Ovary (tissue), 9 donors: Measurements from ENCODE around the gene TST. TPM values are rescaled to one million over a fixed set of nuclear protein-coding genes. Genes with fewer than 3 reads are reported as not detected.

Experiments
- DNase-seq, 5 donors: peaks; one replicate each; pipeline ENCODE4 v3.0.0-alpha.2; 2019 to 2020
- H3K27ac ChIP-seq, 2 donors: fragments of 200-600 bp; one replicate each; pipeline versions ENCODE4 v1.5.1 to v1.8.0; 2019 to 2022
- H3K27me3 ChIP-seq: fragments of 200-600 bp; one replicate; pipeline ENCODE4 v1.8.0; 2022
- H3K36me3 ChIP-seq: fragments of 200-600 bp; sonication (generic); one replicate; pipeline ENCODE4 v1.5.1; 2019
- H3K4me1 ChIP-seq: one replicate; pipeline ENCODE4 v1.8.1; 2013; ENCODE audit warnings: mild to moderate bottlenecking, moderate library complexity; ENCODE audit not compliant: insufficient read depth
- H3K4me3 ChIP-seq: fragments of 200-600 bp; sonication (generic); one replicate; pipeline ENCODE4 v1.5.1; 2017
- H3K9me3 ChIP-seq, 2 donors: fragments of 200-600 bp in 1 of 2; sonication (generic) in 1 of 2; one replicate each; pipeline versions ENCODE4 v1.5.1 to v1.8.1; 2013 to 2019; ENCODE audit warnings: mild to moderate bottlenecking in 1 of 2, moderate library complexity in 1 of 2
- EP300 ChIP-seq: sonication (generic); formaldehyde crosslinking; IDR thresholded peaks from one replicate; pipeline ENCODE4 v1.6.1; 2017; ENCODE audit warnings: antibody characterized with exemption
- POLR2A ChIP-seq: fragments of 450-650 bp; IDR thresholded peaks from one replicate; pipeline ENCODE4 v1.6.1; 2017; ENCODE audit warnings: antibody characterized with exemption, mild to moderate bottlenecking, moderate library complexity
- WGBS, 3 donors: extraction: QIAGEN DNeasy Blood & Tissue Kit in 1 of 3; methylation state at CpG; one replicate each; pipeline versions ENCODE4 v1.1.5 to v1.1.7; 2013 to 2017; 5-methylcytosine and 5-hydroxymethylcytosine counted together
- intact Hi-C, 4 donors: fragments of 100-400 bp; cut with DNase I; formaldehyde crosslinking; loops; one replicate each; pipeline versions ENCODE4 v1.11.0 to v1.15.1; 2022 to 2023
- polyA plus RNA-seq, 2 donors: library from polyadenylated mRNA; stranded (reverse); fragments of 200-250 nt in 1 of 2; fragments of 350-450 nt in 1 of 2; fragmentation: Illumina TruSeq in 1 of 2; extraction: RNeasy Lipid Tissue Mini Kit (QIAGEN cat#74804) in 1 of 2; gene quantifications; one replicate each; pipeline ENCODE4 v1.2.3, GENCODE V29; 2013 to 2014
- total RNA-seq, 7 donors: library from RNA; depleted of rRNA in 2 of 7; stranded (reverse); fragments of >200 nt in 2 of 7; fragmentation: NEBNext Ultra II Directional in 3 of 7; extraction: Animal tissue kit (Norgen Biotek cat#: 25700) in 3 of 7; gene quantifications; one replicate each; pipeline versions ENCODE4 v1.1.0 to v1.2.4, GENCODE V29; 2016 to 2023
- TF ChIP-seq, protein P1 (sequence below), 3 donors: fragments of 450-650 bp in 2 of 3; fragments of 200-600 bp in 1 of 3; IDR thresholded peaks; one replicate each; pipeline versions ENCODE4 v1.5.1 to v1.8.0; 2016 to 2022; ENCODE audit warnings: antibody characterized with exemption in 3 of 3, mild to moderate bottlenecking in 1 of 3
- donor health status: DM: no; HTN: no; CAD: no; lungs with moderate emphysema.
- donor health status: DM: no; HTN: no; CAD: no.
- donor health status: Bipolar disorder and iron deficiency.
- donor health status: DM: yes; HTN: yes; CAD: no.
- donor health status: DM: no; HTN: no; CAD: no.
- donor health status: DM: yes; HTN: yes; CAD: no.

TST gene
- total and polyA plus RNA-seq, 9 donors = 6.4 to 59.9 (median 42.4) TPM

DNA sequence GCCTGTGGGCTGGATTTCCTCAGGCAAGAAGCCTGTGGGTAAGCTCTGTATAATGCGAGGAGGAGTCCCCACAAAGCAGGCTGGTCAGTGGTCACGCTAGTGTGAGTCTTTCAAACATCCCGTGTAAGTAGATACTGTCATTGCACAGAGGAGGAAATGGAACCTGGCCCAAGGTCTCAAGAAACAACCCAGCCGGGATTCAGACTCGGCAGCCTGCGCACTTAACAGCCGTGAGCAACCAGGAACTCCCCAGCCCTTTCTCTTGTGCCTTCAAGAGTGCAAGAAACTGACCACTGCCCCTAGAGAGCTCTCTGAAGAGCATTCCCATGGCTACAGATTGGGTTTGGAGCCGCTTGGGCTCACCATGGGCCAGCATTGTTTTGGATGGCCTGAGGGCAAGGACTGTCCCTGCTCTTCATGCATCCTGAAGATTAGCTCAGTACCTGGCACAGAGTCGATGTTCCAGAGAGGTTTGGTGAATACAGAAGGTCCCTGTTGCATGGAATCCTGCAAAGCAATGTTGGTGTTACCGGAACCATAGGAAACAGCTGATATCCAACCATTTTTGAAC lies 6.3 kb upstream of the TST start:
- WGBS, 3 donors = 45 to 80% (median 53%) methylated on average over 10 of the region's 10 CpGs
- Histone ChIP-seq H3K4me3 (no peak overlapping the region), H3K27me3 (no peaks in the 10 kb centered on the region), H3K9me3 (no peaks in the 10 kb centered on the region), H3K27ac (no peak overlapping the region), H3K4me1 (peaks cover 12% of the 10 kb centered on the region), H3K36me3 (no peaks in the 10 kb centered on the region)
- DNase-seq = no peak
- TF ChIP-seq POLR2A = no peak
- TF ChIP-seq, protein P1, sequence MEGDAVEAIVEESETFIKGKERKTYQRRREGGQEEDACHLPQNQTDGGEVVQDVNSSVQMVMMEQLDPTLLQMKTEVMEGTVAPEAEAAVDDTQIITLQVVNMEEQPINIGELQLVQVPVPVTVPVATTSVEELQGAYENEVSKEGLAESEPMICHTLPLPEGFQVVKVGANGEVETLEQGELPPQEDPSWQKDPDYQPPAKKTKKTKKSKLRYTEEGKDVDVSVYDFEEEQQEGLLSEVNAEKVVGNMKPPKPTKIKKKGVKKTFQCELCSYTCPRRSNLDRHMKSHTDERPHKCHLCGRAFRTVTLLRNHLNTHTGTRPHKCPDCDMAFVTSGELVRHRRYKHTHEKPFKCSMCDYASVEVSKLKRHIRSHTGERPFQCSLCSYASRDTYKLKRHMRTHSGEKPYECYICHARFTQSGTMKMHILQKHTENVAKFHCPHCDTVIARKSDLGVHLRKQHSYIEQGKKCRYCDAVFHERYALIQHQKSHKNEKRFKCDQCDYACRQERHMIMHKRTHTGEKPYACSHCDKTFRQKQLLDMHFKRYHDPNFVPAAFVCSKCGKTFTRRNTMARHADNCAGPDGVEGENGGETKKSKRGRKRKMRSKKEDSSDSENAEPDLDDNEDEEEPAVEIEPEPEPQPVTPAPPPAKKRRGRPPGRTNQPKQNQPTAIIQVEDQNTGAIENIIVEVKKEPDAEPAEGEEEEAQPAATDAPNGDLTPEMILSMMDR (IDR thresholded peaks at IDR 0.05) = no peak
- no peak for TF ChIP-seq EP300
- intact Hi-C loops = no loop called here

DNA sequence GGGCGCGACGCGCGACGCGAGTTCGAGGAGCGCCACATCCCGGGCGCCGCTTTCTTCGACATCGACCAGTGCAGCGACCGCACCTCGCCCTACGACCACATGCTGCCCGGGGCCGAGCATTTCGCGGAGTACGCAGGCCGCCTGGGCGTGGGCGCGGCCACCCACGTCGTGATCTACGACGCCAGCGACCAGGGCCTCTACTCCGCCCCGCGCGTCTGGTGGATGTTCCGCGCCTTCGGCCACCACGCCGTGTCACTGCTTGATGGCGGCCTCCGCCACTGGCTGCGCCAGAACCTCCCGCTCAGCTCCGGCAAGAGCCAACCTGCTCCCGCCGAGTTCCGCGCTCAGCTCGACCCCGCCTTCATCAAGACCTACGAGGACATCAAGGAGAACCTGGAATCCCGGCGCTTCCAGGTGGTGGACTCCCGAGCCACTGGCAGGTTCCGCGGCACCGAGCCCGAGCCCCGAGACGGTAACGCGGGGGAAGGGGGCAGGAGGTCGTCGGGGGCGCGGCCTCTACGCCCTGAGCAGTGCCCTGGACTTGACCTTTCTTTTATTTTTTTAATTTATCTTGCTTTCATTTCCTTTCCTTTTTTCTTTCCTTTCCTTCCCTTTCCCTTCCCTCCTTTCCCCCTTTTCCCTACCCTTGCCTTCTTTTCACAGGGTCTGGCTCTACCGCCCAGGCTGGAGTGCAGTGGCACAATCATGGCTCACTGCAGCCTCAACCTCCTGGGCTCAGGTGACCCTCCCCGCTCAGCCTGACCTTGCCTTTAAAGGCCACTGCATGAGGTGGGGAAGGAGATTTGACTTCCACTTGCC lies 5.3 kb upstream of the TST start:
- intact Hi-C loops = loop anchor here in 1 of 4 donors (5.0 kb wide), 1 partner anchor 173 kb away; no protein-coding TSS in a partner anchor
- WGBS, 3 donors = 90 to 92% (median 90%) methylated on average over 71 of the region's 71 CpGs
- no peak overlapping the region for H3K27ac ChIP-seq

DNA sequence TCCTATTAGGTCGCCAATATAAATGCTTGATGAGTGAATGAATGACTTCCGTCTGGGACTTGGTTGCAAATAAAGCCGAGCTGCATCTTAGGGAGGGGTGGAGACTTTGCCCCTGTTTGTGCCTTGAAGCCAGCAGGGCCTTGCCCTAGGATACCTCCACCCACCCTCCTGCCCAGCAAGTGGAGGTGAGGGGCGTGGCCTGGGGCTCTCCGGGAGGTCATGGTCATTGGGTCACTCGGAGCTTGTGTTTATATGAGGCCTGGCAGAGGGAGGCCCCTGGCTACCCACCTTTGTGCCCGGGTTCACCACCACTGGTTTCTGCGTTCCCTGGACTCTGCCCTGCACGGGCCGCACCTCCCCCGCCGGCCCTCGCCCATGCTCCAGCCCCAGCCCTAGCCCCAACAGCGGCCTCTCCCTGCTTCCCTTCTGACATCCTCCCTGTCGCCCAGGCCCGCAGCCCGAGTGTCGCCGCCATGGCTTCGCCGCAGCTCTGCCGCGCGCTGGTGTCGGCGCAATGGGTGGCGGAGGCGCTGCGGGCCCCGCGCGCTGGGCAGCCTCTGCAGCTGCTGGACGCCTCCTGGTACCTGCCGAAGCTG lies 4.6 kb upstream of the TST start:
- peaks cover 14% of the 10 kb centered on the region for H3K4me1 ChIP-seq
- intact Hi-C loops = loop anchor here in 1 of 4 donors (5.0 kb wide), 1 partner anchor 173 kb away; no protein-coding TSS in a partner anchor
- DNase-seq = no peak
- 89 to 93% (median 92%) methylated on average over 34 of the region's 34 CpGs for whole genome bisulfite sequencing, 3 donors
- H3K4me3 ChIP-seq = no peak overlapping the region
- no peaks in the 10 kb centered on the region for H3K36me3 ChIP-seq
- no peaks in the 10 kb centered on the region for H3K9me3 ChIP-seq
- H3K27ac ChIP-seq = no peak overlapping the region
- H3K27me3 ChIP-seq = no peaks in the 10 kb centered on the region
- TF ChIP-seq, protein P1 (IDR thresholded peaks at IDR 0.05) = no peak
- no peak for TF ChIP-seq EP300
- TF ChIP-seq POLR2A = no peak

More for the DNA sequence above, 5.3 kb upstream of the TST start:
- Histone ChIP-seq H3K36me3 (no peaks in the 10 kb centered on the region), H3K27me3 (no peaks in the 10 kb centered on the region), H3K9me3 (no peaks in the 10 kb centered on the region), H3K4me3 (no peak overlapping the region), H3K4me1 (peaks cover 14% of the 10 kb centered on the region)
- TF ChIP-seq POLR2A (no peak), EP300 (no peak)
- TF ChIP-seq, protein P1 (IDR thresholded peaks at IDR 0.05) = no peak
- DNase-seq = no peak

DNA sequence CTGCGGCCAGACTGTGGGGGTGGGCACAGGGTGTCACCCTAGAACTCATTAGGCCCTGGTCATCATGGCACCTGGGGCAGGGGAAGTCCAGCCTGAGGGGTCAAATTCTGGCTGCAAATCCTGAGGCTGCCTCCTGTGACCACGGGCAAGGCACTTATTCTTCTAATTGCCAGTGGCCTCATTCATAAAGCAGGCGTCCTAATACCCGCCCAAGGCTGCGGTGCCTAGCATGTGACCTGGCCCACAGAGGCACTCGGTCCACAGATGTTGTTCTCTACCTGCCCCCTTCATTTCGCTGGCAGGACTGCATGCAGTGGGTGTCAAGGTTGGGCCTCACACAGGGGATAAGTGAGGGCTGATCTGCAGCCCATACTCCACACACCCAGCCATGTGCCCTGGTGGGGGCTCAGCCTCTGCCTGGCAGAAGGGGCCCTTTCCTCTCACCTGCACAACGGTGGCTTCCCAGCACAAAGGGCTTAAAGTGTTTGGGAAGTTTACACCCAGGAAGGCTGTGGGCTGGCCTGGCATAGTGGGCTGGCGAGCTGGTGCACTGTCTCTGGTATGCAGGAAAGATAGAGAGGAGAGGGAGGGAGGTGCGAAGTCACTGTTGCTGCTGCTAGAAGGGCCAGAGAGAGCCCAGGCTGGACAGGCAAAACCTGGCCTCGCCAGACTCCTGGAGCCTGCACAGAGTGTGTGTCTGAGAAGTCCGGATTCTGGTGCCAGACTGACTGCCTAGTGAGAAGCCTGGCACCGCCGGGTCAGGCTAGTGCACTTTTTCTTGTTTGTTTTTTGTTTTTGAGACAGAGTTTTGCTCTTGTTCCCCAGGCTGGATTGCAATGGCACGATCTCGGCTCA lies 3.5 kb upstream of the TST start:
- no peak overlapping the region for H3K4me3 ChIP-seq
- no peak overlapping the region for H3K27ac ChIP-seq
- no peak for DNase-seq
- no peaks in the 10 kb centered on the region for H3K27me3 ChIP-seq
- TF ChIP-seq EP300 = no peak
- TF ChIP-seq POLR2A = no peak
- TF ChIP-seq, protein P1 (IDR thresholded peaks at IDR 0.05) = no peak
- H3K36me3 ChIP-seq = no peaks in the 10 kb centered on the region
- intact Hi-C loops = loop anchor here in 1 of 4 donors (5.0 kb wide), 1 partner anchor 175 kb away; no protein-coding TSS in a partner anchor
- 75 to 89% (median 76%) methylated on average over 16 of the region's 16 CpGs for WGBS, 3 donors
- H3K4me1 ChIP-seq = peaks cover 19% of the 10 kb centered on the region
- H3K9me3 ChIP-seq = no peaks in the 10 kb centered on the region
